Renal pelvis (tissue), 4 donors: ENCODE data around the gene HOXB6. TPM values are rescaled to one million over a fixed set of nuclear protein-coding genes. Genes with fewer than 3 reads are reported as not detected.

Experiments
- DNase-seq: peaks from one replicate; pipeline ENCODE4 v3.0.0-alpha.2; 2013
- polyA plus RNA-seq, 3 donors: library from polyadenylated mRNA; unstranded; fragments of 120-200 nt; gene quantifications; one replicate each; pipeline ENCODE4 v1.2.1, GENCODE V29; 2013; ENCODE audit not compliant: insufficient read length in 3 of 3

HOXB6 gene
- polyA plus RNA-seq, 3 donors: 113 to 154 (median 147) TPM

DNA sequence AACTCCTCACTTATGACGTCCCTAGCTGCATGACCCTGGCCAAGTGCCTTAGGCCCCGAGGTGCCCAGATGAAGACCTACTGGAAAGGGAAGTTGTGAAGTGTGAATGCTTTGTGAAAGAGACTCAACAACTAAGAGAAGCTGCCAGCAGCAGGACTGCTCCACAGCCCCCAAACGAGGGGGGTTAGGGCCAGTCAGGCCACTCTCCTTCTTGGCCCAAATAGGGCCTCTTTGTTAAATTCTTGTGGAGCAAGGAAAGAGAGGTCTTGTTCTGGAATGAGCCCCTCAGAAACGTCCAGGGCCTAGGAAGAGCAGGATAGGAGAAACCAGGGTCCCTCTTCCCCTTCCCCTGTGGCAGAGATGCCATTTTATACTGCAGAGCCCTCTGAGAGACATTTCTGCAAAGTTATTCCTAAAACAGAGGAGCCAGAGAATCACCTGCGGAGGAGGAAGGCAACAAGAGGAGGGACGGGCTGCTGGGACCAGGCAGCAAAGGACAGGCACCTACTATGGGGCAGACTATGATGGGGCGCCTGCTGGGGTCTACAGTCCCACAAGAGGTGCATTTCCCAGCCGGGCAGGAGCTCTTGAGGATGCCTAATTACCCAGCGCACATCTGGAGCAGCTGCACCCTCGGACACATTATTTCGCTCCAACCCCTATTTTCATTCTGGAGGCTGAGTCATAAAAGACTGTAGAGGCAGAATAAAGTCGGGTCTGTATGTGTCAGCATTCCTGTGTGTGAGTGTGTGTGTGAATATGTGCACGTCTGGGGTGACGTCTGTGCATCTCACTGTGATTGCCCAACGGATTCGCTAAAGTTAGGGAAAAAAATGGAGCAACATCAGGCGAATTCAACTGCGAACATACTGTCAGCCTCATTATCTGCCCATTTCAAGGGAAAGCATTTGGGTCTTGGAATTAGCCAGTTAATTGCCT lies 32.8 kb upstream of the HOXB6 start:
- no peak for DNase-seq

DNA sequence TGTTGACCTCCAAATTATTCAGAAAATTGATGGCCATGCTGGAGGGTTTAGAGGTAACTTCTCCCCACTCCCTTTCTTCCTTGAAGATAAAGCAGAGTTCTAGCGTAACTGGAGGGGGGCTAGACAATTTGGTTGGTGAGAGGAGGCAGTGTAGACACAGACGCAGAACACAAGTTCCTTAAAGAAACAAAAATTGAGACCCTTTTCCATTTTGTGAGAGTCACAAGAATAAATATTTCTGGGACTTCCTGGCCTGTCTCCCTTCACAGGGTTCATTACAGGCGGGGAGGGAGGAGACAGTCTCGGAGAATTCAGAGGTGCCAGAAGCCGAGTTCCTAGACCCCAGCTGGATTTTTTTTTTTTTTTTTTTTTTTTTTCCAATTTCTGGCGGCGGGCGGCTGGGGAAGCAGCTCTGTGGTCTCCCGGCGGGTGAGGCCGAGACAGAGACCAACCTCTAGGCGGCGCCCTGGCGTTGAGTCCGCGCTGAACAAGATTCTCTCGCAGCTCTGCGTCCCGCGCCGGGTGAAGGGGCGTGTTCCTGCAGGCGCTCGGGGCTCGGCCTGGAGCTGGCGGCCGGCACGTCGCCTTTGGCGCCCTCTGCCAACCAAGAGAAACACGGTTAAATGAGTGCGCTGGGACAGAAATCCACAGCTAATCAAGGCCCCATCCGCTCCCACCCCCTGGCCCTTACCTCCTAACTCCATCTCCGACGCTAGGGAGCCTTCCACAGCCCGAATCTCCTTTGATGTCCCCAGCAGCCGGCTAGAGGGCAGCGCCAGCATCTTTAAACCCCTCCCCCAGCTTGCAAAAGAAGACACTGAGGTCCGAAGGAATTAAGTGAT lies 31.6 kb upstream of the HOXB6 start:
- DNase-seq: no peak

DNA sequence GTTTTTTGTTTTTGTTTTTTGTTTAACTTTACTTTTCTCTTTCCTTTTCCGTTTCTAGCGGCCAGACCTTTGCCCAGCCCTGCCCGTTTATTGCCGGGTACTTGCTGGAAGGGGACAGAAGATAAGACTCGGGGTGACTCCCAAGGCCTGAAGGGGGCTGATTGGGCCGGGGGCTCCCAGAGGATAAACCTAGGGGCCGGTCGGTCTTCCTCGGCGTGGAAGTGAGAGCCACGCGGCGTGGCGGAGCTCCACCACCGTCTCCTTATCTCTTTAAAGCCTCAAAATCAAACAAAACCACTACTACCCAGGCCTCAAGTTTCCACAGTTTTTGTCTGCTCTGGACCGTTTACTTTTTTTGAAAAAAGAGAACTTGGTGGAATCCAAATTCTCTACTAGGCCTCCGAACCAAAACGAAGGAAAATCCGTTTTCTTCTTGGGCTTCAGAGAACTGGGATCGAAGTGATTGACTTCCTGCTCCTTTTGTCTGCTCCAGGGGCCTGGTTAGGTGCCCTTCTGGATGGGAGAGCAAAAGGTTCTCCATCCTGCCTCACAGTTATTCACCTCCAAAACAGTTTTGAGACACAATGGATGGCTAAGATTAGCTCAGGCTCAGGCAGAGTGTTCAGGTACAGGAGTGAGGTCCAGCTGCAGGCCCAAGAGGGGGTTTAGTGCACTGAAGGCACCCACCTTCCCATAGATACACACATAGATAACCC lies 29.9 kb upstream of the HOXB6 start:
- no peak for DNase-seq

DNA sequence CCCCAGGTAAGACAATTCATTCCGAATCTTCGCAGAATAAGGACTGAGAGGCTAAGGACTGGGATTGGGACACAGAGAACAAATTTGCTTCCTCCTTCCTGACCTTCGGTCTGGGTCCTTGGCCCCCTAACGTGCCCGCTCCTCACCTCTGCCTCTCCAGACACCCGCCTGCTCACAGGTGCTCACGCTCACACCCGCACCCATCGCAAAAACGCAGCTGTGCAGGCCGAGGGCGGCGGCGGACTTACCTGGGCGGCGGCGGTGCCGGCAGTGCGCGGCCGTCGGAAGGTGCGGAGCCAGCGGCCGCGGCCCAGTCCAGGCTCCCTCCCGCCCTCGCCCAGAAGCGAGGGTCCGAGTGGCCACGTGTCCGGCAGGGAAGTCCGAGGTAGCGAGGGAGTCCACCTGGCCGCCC lies 28.5 kb upstream of the HOXB6 start:
- no peak for DNase-seq

DNA sequence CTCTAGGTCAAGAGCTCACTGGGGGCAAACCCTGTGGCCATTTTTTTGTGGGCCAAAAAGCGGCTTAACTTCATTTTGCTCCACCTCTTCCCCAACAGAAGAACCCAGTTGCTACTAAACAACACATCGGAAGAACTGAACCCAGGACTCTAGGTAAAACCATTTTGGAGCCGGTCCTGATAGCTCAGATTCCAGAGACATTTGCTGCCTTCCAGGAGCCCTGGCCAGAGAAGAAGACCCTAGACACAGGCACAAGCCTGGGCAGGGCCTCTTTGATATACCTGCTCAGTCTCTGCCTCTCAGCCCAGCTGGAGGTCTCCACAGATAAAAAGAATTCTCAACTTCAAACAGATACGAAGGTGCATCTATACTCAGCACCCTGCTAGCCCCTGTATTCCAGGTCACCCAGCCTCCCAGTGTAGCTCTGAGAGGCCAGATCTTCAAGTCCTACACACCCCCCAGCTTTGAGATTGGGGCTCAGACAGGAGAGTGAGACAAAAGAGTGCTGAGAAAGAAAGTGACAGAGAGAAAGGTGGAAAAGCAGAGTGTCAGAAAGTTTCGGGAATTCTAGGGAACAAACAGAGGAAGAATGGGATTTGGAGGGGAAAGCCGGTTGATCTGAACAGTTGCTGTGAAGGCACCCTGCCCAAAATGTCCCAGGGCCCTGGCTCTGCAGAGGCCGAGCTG lies 27.9 kb upstream of the HOXB6 start:
- no peak for DNase-seq

DNA sequence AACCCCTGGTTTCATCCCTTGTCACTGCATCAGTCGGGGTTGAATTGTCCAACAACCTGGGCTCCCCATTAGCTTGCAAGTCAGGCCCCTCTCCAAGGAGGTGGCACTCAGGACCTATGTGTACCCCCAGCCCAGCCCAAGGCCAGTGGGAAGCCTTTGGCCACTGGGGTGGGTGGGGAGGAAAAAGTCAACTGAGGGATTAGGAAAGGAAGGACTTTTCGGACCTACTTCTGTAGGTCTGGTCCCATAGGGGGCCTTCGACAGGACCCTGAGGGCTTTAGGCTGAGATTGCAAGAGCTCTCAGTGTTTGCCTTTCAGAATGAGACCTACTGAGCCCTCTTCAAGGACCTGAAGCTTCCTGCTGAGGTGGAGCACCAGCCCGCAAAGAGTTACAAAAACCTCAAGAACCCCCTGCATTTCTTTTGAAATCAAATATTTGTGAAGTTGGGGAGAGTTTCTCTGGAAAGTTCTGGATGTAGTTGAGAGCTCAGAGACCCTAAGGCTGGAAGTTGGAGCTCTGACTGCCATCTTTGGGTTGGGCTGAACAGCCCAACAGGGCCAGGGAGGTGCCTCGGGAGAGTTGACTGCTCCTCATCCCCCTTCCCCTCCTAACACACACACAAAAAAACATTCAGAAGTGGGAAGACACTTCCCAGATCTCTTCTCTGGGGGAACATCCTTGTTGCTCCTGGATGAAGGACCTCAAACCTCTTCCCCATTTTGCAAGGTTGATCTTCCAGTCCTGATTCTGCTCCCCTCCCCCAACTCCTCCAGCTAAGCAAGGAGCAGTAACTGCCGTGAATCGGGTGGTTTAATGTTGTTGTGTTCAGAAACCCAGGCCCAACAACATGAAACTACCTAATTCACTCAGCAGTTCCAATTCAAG lies 27.1 kb upstream of the HOXB6 start:
- no peak for DNase-seq

DNA sequence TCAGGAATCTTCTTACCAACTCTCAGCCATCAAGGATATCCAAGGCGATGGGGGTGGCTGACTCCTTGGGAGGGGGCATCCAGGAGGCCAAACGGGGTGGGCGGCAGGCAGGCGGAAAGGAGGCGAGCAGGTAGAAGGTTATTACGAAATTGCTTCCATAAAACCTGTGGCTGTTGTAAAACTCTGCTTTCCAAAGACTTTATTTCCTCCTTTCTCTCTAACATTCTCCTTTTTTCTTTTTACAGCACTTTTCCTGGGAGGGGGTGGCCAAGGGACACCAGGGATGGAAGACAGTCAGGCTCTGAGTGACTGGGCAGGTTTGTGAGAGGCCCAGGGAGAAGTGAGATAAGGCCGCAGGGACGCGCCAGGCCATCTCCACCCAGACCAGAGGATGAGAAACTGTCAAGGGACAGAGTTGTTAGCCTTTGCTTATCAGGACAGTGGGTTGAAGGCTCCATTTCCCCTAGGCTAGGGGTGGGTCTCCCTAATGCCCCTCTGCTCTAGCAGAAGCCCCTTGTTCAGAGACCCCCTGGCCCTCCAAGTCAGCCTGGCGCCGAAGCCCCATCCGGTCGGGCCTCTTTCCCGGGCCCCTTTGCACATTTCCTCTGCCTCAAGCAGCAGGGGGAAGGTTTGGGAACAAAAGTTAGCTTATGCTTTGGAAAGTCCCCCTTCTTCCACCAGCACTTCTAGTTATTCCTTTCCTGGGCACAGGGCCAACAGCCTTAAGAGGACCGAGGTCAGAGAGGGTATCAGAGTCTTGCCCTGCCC lies 26.3 kb upstream of the HOXB6 start:
- DNase-seq: no peak

DNA sequence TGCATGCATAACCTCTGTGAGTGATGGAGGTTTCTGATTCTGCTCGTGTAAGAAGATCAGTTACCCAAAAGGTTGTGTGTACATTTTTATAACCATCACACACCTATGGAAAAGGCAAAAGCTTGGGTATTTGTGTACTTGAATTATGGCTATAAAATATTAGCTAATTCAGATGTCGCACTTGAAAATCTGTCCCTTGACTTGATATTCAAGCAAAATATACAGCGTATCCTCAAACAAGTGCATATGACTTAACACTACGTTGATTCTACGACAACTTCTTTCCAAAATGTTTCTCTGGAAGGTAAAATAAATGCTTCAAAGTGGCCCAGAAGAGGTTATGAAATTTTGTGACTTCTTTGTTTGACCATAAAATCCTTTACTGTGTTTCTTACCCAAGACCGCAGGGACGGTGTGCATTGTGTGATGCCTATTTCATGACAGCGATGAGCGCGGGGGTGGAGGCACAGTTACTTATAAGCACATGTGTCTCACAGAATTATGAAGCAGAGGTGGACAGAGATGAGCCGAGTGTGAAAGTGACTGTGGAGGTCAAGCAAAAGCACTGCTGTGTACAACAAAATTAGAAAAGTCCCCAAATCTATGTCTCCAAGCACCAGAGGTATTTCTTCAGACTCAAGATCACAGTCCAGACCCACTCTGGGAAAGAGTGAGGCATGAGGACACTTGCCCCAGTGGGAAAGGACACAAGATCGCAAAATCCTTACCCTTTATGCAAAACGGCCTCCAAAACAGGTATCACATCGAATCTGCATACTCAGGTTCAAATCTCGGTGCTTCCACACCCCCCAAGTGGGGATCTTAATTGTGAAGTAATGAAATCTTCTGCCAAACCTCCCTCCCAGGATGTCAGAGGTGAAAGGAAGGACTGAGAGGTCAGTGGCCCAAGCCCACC lies 25.5 kb upstream of the HOXB6 start:
- no peak for DNase-seq

DNA sequence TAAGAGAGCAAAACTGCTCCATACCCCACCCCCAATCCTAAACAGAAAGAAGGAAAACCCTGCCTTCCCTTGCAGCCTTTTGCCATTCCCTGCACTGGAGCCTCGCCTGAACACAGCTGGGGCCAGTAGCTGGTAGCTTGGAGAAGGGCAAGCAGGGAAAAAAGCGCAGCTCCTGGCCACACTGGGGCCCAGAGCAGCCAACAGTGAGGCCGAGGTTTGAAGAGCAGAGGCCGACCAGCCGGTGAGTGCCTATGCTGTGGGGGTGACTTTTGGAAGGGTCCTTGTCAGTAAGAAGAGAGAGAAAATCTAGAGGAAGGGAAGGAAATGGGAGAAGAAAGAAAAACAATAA lies 24.6 kb upstream of the HOXB6 start:
- no peak for DNase-seq

DNA sequence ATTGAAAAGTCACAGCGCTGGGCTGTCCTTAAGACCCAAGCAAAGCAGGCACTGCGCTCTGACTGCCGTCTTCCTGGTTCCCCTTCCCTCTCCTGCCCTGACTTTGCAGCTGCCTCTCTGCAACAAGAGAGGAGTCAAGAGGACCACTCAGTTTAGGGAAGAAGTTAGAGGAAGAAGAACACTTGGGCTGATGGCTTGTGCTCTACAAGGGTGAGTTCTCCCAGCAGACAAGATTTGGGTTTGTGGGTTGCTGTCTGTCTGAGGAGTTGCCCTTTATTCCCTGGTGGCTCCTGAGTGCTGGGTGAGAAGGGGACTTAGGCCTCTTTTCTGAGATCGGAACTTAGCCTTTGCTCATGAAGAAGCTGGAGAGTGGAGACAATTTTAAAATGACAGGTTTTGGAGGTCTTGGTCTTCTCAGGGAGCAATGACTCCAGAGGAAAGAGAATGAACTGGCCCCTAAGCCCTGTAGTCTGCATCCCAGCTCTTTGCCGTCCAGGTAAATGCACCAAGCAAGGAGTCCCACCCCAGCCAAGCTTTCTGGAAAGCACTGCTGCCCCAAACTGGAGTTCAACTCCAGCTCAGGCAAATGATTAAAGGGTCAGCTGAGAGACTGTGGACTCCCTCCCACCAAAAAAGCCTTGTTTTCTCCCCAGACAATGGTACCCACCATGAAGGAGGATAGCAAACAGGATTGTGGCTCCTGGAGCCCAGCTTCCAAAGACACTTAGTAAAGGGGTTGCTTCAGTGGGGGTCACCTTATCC lies 24.0 kb upstream of the HOXB6 start:
- no peak for DNase-seq

DNA sequence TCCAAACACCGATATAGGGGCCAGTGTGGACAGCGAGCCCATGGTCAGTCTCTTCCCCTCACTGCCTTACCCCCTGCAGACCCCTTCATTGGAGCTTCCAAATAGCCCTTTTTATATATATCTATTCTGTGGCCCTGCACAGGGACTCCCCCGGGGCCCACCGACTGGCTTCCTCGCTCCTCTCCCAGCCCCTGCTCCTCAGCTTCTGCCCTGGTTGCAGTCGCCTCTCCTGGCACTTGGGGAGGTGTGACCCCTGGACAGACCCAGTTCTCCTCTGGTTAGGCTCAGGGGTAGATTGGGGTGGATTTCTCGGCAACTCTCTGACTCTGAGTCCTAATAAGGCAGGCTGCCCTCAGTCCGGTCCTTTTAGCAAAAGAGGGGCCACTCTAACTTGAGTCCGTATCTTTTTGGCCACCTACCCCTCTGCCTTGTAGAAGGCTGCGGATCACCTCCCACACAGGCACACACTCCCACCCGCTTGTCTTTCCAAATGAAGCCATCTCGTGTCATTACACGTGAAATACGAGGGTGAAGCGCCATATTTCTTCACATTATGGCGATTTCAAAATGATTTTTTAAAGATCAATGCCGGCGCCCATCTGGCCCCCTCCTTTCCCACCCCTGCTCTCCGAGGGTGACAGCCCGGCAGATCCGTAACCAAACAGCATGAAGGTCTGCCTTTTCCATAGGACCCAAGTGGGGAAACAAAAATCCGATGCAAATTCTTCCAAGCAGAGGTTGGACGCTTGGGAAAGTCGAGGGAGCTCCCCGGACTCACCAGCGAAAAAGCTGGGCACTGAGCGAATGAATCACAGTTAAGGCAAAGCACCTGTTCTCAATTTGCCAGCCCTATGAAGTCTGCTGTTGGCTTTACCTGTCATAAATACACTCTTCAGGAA lies 23.1 kb upstream of the HOXB6 start:
- DNase-seq: no peak

DNA sequence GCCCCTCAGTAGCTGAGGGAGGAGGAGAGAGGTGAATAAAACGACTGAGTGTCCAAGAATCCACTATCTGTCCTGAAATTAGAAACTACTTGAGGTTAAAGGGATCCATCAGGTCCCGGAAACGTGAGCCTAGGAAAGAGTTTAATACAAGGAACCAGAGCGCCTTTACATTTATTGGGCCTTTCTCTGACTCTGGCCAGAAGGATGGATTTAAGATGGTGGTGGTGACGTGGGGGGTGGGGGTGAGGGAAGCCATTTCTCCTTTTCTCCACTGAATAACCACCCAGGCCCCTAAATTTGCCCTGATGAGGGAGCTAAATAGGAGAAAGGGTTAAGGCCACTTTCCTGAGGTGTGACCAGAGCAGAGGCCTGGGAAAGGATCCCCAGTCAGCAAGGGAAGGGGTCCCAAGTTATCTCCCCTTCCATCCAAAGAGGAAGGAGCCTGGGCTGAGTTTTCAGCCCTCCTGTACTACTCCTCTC lies 22.4 kb upstream of the HOXB6 start:
- DNase-seq: no peak

DNA sequence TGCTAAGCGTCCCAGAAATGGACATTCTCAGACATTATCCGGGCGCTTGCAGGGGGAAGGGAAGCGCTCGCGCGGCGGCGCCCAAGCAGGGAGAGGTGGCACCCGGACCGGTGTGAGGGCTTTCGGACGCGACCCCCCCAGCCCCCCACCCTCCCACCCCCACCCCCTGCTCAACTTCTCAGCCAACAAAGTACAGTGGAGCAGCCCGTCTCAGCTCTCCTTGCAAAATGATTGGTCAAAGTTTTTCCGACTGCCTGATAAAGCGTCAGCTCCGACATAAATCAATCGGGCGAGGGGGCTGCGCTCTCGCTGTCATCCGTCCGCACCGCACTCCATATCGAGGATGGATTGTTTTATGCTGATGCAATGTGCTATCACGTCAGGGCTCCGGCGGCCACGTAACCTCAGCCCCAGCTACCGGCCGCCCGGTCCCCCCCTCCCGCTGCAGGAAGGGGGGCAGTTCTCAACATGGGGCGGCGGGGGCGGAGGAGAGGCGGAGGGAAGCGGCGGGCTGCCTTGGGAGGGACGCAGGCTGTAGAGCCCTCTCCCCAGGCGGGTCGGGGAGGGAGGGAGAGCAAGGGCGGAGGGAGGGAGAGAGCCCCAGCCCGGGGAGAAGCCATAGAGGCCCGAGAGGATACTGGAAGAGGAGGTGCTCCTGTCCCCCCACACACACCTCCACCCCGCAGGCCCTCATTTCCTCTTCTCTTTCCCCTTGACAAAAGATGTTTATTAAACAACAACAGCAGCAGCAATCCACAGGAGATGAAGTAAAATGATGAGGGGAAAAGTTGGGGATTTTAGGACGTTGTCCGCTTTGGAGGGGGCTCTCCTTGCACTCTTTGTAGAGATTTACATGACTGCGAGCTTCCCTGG lies 21.7 kb upstream of the HOXB6 start, which contains the start of gene HOXB9:
HOXB9 (minus strand) TSS at position 114 of the 873 bp plus-strand sequence; CDS start at position 25, 89 bp downstream.
- DNase-seq: no peak

DNA sequence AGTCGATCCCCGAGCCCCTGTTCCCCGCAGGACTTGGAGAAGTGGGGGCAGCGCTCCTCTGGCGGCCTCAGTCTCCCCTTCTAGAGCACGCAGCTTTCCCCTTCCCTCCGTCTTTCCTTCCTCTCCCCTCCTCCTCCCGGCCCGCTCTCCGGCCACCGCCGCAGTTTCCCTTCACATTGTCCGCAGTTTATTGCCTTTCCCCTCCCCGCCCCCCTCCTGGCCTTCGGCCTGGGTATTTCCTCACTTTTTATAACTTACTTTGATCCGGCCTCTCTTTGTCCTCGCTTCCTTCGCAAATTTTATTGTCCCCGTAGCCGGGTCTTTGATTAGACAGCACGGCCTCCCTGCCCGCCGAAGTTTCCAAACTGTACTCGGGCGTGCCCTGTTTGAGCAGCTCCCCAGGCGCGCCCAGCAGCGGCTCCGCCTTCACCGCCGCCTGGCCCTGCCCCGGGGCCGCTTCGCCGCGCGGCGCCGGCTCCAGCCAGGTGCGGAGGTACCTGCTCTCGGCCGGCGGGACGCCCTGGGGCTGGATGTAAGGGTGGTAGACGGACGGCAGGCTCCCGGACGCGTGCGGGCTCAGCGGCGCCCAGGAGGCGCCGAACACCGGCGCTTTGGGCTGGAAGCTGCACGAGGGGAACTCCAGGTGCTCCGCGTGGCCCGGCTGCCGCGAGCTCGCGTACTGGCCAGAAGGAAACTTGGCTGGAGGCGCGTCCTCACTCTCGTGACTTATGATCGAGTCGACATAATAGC lies 20.9 kb upstream of the HOXB6 start:
- DNase-seq: no peak
